ENCODE results near the gene DHRS11.

- TF ChIP-seq CTCF (IDR thresholded peaks at IDR 0.05; ENCODE audit: insufficient read depth, low read length) (no peak), POLR2AphosphoS5 (IDR thresholded peaks at IDR 0.05; ENCODE audit: low read depth) (no peak), GABPA (IDR thresholded peaks at IDR 0.05; ENCODE audit: low read depth) (no peak)
Observed at GRCh38 chr17:36629970-36630502, 38.4 kb downstream of the DHRS11 start.
